Activated T-cell treated with anti-CD3 and anti-CD28 coated beads, Interleukin-2, amount 50 U/mL, for 48 hours (primary cell): Measurements from ENCODE around the gene EFNA3.

Experiments used
- DNase-seq, 2 experiments: peaks; one replicate each; pipeline ENCODE4 v3.0.0-alpha.2; 2020

The EFNA3 gene

GRCh38 chr1:155049651-155050559 is 28.7 kb upstream of the EFNA3 start:
- no peak for DNase-seq

GRCh38 chr1:155050560-155051341 is 27.9 kb upstream of the EFNA3 start, which contains the start of gene ADAM15:
Gene ADAM15 (plus strand): TSS chr1:155051316. CDS start chr1:155051387, 71 bp downstream.
- DNase-seq = peak; percentile 86 to 91

DNA sequence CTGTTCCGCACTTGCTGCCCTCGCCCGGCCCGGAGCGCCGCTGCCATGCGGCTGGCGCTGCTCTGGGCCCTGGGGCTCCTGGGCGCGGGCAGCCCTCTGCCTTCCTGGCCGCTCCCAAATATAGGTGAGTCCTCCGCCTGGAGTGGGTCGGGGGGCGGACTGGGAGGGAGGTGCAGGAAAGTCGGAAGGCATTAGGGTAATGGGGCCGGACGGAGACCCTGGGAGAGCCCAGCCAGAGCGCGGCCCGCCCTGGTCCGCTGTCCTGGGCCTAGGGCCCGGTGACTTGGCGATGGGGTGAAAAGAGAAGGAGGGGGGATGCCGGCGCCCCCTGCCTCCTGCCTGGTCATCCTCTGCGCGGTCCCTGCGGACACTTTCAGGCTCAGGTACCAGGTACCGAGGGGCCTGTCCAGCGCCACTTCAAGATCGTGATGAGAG is 27.3 kb upstream of the EFNA3 start:
- no peak for DNase-seq

GRCh38 chr1:155051777-155052398 is 26.7 kb upstream of the EFNA3 start:
- DNase-seq = peak; percentile 59 to 62

DNA sequence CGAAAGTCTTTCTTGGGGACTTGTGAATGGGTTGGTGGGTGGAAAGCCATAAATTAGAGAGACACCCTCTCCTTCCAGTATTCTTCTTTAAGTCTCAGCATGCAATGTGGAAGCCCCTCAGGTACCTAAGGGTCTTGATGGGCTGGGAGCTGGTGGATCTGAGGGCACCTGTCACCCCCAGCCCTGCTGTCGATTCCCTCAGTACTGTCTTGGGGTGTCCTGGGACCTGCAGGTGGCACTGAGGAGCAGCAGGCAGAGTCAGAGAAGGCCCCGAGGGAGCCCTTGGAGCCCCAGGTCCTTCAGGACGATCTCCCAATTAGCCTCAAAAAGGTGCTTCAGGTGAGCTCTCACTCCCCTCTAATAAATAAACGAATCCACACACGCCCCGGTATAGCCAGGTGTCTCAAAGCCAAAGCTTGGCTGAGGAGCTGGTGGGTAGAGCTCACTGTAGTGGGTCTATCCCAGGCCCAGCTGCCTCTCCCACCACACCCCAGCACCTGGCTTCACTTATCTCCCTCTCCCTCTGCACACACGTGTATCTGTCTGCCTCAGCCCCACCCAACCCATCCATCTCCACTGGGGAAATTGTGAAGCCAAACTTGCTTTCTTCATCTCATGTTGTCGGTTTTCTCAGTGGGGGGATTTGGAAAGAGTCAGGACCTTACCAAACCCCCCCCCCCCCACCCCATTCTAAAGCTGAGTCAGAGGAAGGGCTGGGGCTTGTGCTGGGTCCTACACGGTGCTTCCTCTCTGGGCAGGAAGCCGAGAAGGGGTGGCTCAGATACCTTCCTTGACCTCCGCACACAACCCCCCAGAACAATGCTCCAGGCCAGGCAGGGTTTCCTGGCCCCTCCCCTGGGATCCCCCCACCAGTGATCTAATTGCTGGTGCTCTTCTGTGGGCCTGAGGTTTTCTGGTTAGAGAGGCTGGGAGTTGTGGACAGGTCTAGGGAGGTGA is 25.9 kb upstream of the EFNA3 start:
- peak; percentile 58 to 59 for DNase-seq

- no peak for DNase-seq
These were observed 25.0 kb upstream of the EFNA3 start for GRCh38 chr1:155053531-155054105.

GRCh38 chr1:155057104-155057503 is 21.5 kb upstream of the EFNA3 start:
- no peak for DNase-seq

DNA sequence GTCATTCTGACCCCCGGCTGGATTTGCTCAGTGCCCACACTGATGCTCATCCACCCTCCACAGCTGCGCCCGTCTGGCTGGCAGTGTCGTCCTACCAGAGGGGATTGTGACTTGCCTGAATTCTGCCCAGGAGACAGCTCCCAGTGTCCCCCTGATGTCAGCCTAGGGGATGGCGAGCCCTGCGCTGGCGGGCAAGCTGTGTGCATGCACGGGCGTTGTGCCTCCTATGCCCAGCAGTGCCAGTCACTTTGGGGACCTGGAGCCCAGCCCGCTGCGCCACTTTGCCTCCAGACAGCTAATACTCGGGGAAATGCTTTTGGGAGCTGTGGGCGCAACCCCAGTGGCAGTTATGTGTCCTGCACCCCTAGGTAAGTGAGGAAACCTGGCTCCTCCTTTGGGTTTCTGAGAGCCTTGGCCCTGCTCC is 20.8 kb upstream of the EFNA3 start:
- DNase-seq = no peak

- DNase-seq = no peak
These were observed 17.9 kb upstream of the EFNA3 start for GRCh38 chr1:155060736-155061135.

GRCh38 chr1:155061381-155062150 is 17.1 kb upstream of the EFNA3 start:
- peak; percentile 99 for DNase-seq

GRCh38 chr1:155062151-155062686 is 16.4 kb upstream of the EFNA3 start:
- peak; percentile 37 to 39 for DNase-seq

DNA sequence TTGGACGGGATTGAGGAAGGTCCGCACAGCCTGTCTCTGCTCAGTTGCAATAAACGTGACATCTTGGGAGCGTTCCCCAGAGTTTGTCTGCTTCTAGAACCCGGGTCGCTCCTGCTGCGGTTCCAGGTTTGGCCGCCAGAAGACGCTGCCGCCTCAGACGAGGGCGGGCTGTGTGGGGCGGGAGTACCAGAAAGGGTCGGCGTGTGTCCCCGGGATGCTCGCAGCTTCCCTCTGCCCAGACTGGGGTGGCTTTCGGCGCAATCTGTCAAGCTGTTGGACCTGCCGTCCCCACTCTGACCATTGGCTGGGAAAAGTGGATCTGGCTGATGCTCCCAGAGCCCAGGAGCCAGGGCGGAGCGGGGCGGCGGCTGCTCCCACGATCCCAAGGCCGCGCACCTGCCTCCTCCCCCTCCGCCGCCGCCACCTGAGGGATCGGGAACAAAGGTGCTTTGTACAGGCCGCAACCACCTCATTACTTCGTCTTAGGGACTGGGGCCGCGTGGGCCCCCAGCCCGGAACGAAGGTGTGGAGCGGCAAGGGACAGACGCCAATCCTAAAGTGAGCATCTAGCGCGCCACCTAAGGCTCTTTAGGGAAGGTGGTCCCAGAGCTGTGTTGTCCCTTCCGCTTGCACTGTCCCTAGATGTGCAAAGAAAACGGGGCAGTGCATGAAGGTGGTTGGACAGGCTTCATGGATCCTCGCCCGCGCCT is 15.8 kb upstream of the EFNA3 start:
- DNase-seq = peak; percentile 93

GRCh38 chr1:155063550-155064110 is 15.0 kb upstream of the EFNA3 start, which contains the start of gene EFNA4:
Gene EFNA4 (plus strand): TSS chr1:155063740. CDS start chr1:155063824, 84 bp downstream.
- DNase-seq = peak; percentile 86 to 89

- peak in 1 of 2 experiments; percentile 57 for DNase-seq
These were observed 14.4 kb upstream of the EFNA3 start for GRCh38 chr1:155064111-155064831.

- no peak for DNase-seq
These were observed 13.7 kb upstream of the EFNA3 start for GRCh38 chr1:155064832-155065429.

- no peak for DNase-seq
These were observed 11.9 kb upstream of the EFNA3 start for GRCh38 chr1:155066777-155067176.

GRCh38 chr1:155068599-155068998 is 10.0 kb upstream of the EFNA3 start:
- no peak for DNase-seq

DNA sequence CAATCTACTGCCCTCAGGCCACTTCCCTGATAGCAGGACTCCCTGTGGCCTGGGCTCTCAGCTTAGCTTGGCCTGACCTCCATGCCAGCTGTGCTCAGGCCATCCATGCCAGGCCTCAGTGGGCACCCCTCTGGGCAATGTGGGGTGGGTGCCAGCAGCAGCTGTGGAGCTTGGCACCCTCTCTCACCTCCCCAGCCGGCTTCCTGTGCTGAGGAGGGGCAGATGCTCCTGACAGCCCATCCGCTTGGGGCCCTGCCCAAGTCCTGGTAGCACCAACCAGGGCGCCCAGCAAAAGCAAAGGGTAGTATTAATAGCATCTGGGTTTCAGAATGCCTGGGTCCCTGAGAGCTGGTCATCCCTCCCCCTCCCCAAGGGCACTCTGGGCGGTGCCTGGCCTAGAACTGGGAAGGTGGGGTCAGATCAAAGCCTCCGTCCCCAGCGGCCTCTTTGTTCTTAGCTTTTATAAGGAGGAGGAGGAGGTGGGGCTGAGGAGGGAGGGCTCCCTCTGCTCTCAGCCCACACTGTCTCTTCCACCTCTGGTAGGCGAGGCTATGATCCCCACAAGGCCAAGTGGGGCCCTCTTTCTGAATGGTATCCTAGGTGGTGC is 9.0 kb upstream of the EFNA3 start:
- DNase-seq = no peak
